Stimulated activated CD4-positive, alpha-beta T cell treated with anti-CD3 and anti-CD28 coated beads, Interleukin-12 subunit alpha, Interleukin-12 subunit beta, amount 100 ng/mL, for 24 hours (primary cell): ENCODE results near the gene BEND2.
"Not testable (repeated sequence)": the region's sequence is repeated elsewhere in the genome, so short reads cannot be mapped to it uniquely, and the experiment has no call there.

ENCODE experiments used
- DNase-seq, 2 experiments: peaks; one replicate each; pipeline ENCODE4 v3.0.0-alpha.2; 2020; ENCODE audit warnings: low read depth in 2 of 2

The BEND2 gene

GRCh38 chrX:18220786-18221185 lies at the start of gene BEND2:
Gene BEND2, minus strand, starts transcription at chrX:18220886. Its CDS starts 136 bp downstream, at chrX:18220750.
- DNase-seq, result no peak

GRCh38 chrX:18255059-18255458 lies 34.4 kb upstream of the BEND2 start:
- no peak for DNase-seq

DNA sequence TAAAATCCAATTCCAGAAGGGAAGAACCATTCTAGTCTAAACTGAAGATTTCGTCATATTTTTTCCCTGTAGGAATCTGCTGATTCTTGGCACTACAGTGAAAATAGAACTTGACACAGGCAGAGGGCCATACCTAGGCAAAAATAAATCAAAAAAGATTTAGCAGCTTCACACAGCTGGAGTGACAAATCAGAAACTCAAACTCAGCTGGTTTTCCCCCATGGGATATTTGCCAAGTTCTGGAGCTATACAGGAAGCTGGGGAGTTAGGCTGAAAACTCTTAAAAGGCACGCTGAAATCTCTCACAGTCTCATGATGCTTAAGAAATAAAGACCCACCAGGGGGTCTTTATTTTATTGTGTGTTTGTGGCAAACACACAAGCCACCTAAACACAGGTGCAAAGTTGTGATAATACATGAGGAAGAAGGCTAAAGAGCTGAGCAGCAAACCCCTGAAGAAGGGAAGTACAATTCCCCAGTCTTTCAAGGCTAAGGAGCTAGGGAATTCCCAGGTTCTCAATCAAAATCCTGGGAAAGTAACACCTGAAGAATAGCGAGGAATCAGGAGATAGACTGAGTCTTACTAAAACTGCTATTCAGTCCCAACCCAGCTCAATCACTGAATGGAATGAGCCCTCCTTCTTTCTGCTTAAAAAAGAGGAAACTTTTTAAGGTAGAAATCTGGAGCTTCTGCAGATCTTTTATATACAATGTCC lies 32.1 kb upstream of the BEND2 start:
- DNase-seq, result no peak

DNA sequence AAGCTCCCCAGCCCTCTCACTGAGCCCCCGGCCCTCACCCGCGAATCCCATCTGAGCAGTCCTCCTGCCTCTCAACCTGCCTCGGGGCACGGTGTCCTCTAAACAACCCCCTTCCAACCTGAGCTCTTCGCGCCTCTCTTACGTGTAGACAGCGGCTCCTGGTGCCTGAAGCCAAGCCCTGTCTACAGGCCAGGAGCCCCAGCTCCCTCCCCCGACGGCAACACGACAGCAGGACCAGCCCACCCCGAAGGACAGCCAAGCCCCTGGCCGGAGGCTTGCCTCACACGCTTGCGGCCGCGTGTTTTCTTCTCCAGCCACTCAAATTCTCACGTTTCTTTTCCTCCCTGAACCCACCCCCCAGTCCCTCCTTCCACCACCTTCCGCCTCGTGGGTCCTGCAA lies 9.0 kb upstream of the BEND2 start:
- DNase-seq, result not testable (repeated sequence)

- DNase-seq, result no peak
Observed at GRCh38 chrX:18228069-18228468, 7.4 kb upstream of the BEND2 start.

- DNase-seq, result no peak
Observed at GRCh38 chrX:18227458-18227857, 6.8 kb upstream of the BEND2 start.

DNA sequence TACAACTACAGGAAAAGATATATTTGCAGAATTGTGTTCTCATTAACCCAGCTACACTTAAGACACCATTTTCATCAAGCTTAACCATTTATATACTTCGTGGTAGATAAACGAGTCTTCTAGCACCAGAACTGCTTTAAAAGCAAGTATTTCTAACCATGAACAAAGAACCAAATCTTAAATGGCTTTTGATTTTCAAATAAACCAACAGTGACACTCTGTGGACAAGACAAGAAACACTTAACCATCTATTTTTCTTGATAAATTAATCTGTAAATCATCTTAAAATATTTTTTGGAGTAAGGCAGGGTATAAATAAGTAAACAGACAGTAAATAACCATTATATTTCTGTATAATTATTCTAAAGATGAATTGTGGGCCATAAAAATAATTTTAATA lies 10.2 kb downstream of the BEND2 start:
- DNase-seq, result no peak

DNA sequence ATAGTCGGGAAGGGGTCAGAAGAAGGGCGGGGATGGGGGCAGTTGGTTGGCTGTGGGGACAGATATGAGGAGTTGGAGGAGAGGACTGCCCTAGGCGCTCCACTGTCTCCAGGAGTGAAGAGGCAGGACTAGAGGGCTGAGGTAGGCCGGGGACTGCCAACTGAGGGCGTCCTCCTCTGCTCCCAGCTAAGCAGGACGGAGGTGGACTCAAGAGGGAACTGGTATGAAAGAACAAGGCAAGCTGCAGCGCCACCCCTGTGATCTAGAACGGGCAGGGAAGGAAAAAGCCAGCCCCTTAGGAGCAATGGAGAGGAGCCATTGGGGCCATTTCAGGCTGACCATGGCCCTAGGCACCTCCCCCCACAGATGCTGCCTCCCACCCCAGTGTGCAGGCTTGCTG lies 14.0 kb downstream of the BEND2 start:
- no peak for DNase-seq

- DNase-seq, result no peak
Observed at GRCh38 chrX:18203631-18204030, 17.1 kb downstream of the BEND2 start.

GRCh38 chrX:18194688-18195087 lies 26.0 kb downstream of the BEND2 start:
- DNase-seq, result no peak

DNA sequence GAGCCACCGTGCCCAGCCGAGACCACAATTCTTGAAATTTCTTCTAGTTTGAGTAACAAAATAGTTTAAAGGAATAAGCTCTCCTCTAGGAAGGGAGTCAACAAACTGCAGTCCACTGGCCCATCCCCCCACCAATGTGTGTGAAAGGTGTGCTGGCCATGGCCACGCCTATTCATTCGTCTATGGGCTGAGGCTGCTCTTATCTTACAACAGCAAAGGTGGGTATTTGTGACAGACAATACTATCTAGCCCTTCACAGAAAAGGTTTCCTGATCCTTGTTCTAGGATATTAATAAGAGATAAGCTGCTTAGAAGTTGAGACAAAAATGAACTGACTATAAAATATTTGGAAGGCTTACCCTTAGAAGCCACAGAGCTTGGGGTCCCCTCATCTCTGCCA lies 41.2 kb downstream of the BEND2 start:
- DNase-seq, result no peak

- DNase-seq, result no peak
Observed at GRCh38 chrX:18174971-18175370, 45.7 kb downstream of the BEND2 start.

- DNase-seq, result no peak
Observed at GRCh38 chrX:18174209-18174608, 46.5 kb downstream of the BEND2 start.

GRCh38 chrX:18173494-18174180 lies 47.0 kb downstream of the BEND2 start:
- DNase-seq, result no peak

DNA sequence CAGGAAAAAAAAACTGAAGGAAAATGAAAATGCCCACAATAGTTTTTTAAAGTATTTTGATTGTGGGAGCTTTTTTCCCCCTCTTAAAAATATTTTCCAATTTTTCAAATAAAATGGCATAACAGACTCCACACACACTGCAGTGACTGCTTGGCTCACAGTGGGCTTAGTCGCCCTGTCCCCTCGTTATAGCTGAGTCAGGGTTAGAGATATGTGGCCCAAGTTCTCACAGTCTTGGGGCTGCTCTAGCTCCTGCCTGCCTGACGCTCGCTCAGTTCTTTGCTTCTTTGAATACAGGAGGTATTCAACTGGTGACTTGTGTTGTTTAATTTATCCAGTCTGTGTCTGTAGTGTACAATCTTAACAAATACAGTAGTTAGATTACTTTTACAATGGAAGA lies 47.7 kb downstream of the BEND2 start:
- DNase-seq, result no peak

- no peak for DNase-seq
Observed at GRCh38 chrX:18170910-18171309, 49.8 kb downstream of the BEND2 start.

DNA sequence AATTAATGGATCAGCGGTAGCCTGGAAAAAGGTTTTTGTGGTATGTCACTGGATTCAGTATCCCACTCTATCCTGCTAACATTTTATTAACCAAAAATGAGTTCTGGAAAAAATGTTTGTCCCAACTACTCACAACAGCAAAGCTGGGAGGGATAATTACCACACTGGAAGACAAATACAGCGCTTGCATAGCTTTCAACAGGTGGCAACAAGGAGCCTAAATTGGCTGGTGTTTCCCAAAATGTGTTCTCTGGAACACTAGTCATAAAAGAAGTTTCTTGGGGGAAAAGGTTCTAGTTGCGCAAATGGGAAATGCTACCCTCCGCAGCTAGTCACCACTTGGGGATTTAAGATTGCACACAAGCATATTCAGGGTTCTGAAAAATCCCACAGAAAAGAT lies 54.6 kb downstream of the BEND2 start:
- DNase-seq, result no peak

GRCh38 chrX:18160369-18160768 lies 60.3 kb downstream of the BEND2 start:
- DNase-seq, result no peak

GRCh38 chrX:18158963-18159362 lies 61.7 kb downstream of the BEND2 start:
- no peak for DNase-seq

DNA sequence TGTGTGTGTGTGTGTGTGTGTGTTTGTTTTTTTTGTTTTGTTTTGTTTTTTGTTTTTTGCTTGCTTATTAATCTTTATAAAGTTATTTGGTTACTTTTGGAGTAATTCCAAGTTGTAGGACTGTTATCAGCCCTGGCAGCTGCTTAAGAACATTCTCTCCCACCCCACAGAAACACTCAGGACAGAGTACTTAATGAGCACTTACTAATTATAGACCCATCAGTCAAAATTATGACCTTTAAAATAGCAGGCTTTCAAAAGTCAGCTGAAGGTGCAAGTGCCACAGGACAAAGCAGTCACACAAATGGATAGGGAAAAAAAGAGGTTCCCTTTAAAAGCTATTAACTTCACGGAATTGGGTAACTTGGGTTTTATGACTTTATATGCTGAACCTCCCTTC lies 69.0 kb downstream of the BEND2 start:
- no peak for DNase-seq

GRCh38 chrX:18151157-18151556 lies 69.5 kb downstream of the BEND2 start:
- no peak for DNase-seq

- DNase-seq, result no peak
Observed at GRCh38 chrX:18149454-18149853, 71.2 kb downstream of the BEND2 start.

DNA sequence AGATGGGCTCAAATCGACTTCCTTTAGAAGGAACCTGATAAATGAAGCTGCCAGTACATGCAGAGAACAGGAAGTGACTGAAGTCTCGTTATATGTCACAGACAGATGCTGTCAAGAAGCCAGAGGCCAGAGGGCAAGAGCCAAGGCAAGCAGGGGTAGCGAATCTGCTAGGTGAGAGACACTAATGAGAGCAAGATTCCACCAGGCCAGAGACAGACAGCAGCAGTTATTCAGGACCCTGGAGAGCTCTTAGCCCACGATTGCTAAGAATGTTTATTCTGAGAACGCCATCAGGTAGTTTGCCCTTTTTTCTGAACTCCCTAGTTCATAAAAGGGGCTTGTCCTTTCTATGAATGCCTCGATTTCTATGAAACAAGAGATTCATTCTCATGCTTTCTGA lies 73.7 kb downstream of the BEND2 start:
- no peak for DNase-seq

GRCh38 chrX:18146009-18146408 lies 74.7 kb downstream of the BEND2 start:
- DNase-seq, result no peak
